Left colon (tissue), 2 donors: ENCODE results near the gene PLSCR4. TPM values are rescaled to one million over a fixed set of nuclear protein-coding genes. Genes with fewer than 3 reads are reported as not detected.
"Not testable (repeated sequence)": the region's sequence is repeated elsewhere in the genome, so short reads cannot be mapped to it uniquely, and the experiment has no call there.

Experiments used
- ATAC-seq: fragments of 200-7000 bp; cut with Tn5 transposase; one replicate; pipeline ENCODE4 v1.9.1; 2020; ENCODE audit warnings: mild to moderate bottlenecking, moderate library complexity
- DNase-seq, 2 donors: peaks; one replicate each; pipeline ENCODE4 v3.0.0-alpha.2; 2020
- intact Hi-C, 2 donors: fragments of 100-400 bp; cut with DNase I in 1 of 2; cut with micrococcal nuclease in 1 of 2; formaldehyde crosslinking; loops; one replicate each; pipeline versions ENCODE4 v1.11.2 to v1.14.0; 2022; cut with DNase I, micrococcal nuclease
- total RNA-seq, 2 donors: library from RNA; stranded (reverse); fragmentation: NEBNext Ultra II Directional; extraction: Animal tissue kit (Norgen Biotek cat#: 25700); gene quantifications; one replicate each; pipeline ENCODE4 v1.2.1, GENCODE V29; 2021
- donor health status: DM: no; HTN: no; CAD: no.
- donor health status: DM: yes; HTN: yes; CAD: no.

The PLSCR4 gene
- total RNA-seq, 2 donors from 2014 or later: 47.0 to 51.9 TPM

GRCh38 chr3:146256851-146257486 is 6.1 kb upstream of the PLSCR4 start:
- ATAC-seq: no peak
- intact Hi-C loops: no loop called here
- DNase-seq: no peak

GRCh38 chr3:146252445-146252844 is 1.5 kb upstream of the PLSCR4 start:
- ATAC-seq, DNase-seq, intact Hi-C loops: not testable (repeated sequence)

GRCh38 chr3:146249921-146250320 is 984 bp downstream of the PLSCR4 start:
- DNase-seq: no peak
- ATAC-seq: no peak
- intact Hi-C loops: no loop called here

- DNase-seq (no peak), ATAC-seq (no peak)
- intact Hi-C loops: no loop called here
These were observed 3.0 kb downstream of the PLSCR4 start for GRCh38 chr3:146247911-146248310.

GRCh38 chr3:146246526-146246925 is 4.4 kb downstream of the PLSCR4 start:
- intact Hi-C loops: no loop called here
- DNase-seq (no peak), ATAC-seq (no peak)

GRCh38 chr3:146243559-146243958 is 7.3 kb downstream of the PLSCR4 start:
- no peak for ATAC-seq

GRCh38 chr3:146241523-146242240 is 9.2 kb downstream of the PLSCR4 start:
- ATAC-seq: no peak
- DNase-seq: no peak
- intact Hi-C loops: no loop called here

More at GRCh38 chr3:146243559-146243958, 7.3 kb downstream of the PLSCR4 start:
- DNase-seq: no peak
- intact Hi-C loops: no loop called here

GRCh38 chr3:146233487-146233886 is 17.4 kb downstream of the PLSCR4 start:
- intact Hi-C loops: no loop called here
- ATAC-seq (no peak), DNase-seq (no peak)

GRCh38 chr3:146227486-146227885 is 23.4 kb downstream of the PLSCR4 start:
- no peak for ATAC-seq
- no peak for DNase-seq
- intact Hi-C loops: no loop called here

GRCh38 chr3:146226881-146227280 is 24.0 kb downstream of the PLSCR4 start:
- DNase-seq (no peak), ATAC-seq (no peak)
- intact Hi-C loops: no loop called here

GRCh38 chr3:146225458-146225857 is 25.4 kb downstream of the PLSCR4 start:
- ATAC-seq, intact Hi-C loops, DNase-seq: not testable (repeated sequence)

GRCh38 chr3:146223401-146224373 is 27.2 kb downstream of the PLSCR4 start:
- DNase-seq: peak in 1 of 2 donors; percentile 34
- ATAC-seq: peak; percentile 44
- intact Hi-C loops: no loop called here

GRCh38 chr3:146222204-146223046 is 28.5 kb downstream of the PLSCR4 start:
- ATAC-seq: peak; percentile 94
- peak; percentile 52 to 71 for DNase-seq
- intact Hi-C loops: no loop called here

GRCh38 chr3:146221276-146221675 is 29.6 kb downstream of the PLSCR4 start:
- intact Hi-C loops: no loop called here
- no peak for ATAC-seq
- DNase-seq: no peak

GRCh38 chr3:146218880-146219866 is 31.7 kb downstream of the PLSCR4 start:
- DNase-seq (peak in 1 of 2 donors; percentile 40), ATAC-seq (no peak)
- intact Hi-C loops: loop anchor here in 1 of 2 donors (5.0 to 10.0 kb wide), 2 partner anchors 108 to 366 kb away; no protein-coding TSS in a partner anchor

- no peak for DNase-seq
- ATAC-seq: no peak
- intact Hi-C loops: loop anchor here in 1 of 2 donors (5.0 to 10.0 kb wide), 2 partner anchors 110 to 367 kb away; no protein-coding TSS in a partner anchor
These were observed 33.6 kb downstream of the PLSCR4 start for GRCh38 chr3:146217324-146217723.

GRCh38 chr3:146214493-146214892 is 36.4 kb downstream of the PLSCR4 start:
- intact Hi-C loops: loop anchor here in 1 of 2 donors (10.0 kb wide), 1 partner anchor 370 kb away; no protein-coding TSS in a partner anchor
- no peak for ATAC-seq
- no peak for DNase-seq
